Measurements from ENCODE around the gene LRBA. TPM values are rescaled to one million over a fixed set of nuclear protein-coding genes. Genes with fewer than 3 reads are reported as not detected.
"Not testable (repeated sequence)": the region's sequence is repeated elsewhere in the genome, so short reads cannot be mapped to it uniquely, and the experiment has no call there.

Gene LRBA
- total RNA-seq, 1 experiment from 2014 or later = 55.3 TPM

- Histone ChIP-seq H3K9me3 (ENCODE audit: control insufficient read depth, low read depth, low read length) (no peaks in the 10 kb centered on the region), H3K27ac (ENCODE audit: insufficient read length, low read depth, low read length) (no peak overlapping the region), H2BK15ac (ENCODE audit: low read depth, low read length) (no peak overlapping the region), H4K91ac (ENCODE audit: insufficient read length, low read depth, low read length) (no peak overlapping the region), H3K14ac (ENCODE audit: insufficient read depth, low read length) (no peak overlapping the region), H3K4me1 (ENCODE audit: insufficient read depth, low read length) (no peaks in the 10 kb centered on the region), H3T11ph (ENCODE audit: low read length) (no peak overlapping the region), H3K56ac (ENCODE audit: insufficient read length, low read depth, low read length) (no peak overlapping the region), H3K23ac (ENCODE audit: insufficient read length, low read depth, low read length) (no peak overlapping the region), H2BK5ac (ENCODE audit: insufficient read length, low read length) (no peak overlapping the region), H2BK12ac (ENCODE audit: insufficient read length, low read depth, low read length) (no peak overlapping the region), H4K8ac (replicated peaks; ENCODE audit: insufficient read length, low read depth, low read length) (no peak overlapping the region), H2BK20ac (ENCODE audit: low read depth, low read length, poor library complexity, severe bottlenecking) (no peak overlapping the region), H3K79me2 (ENCODE audit: insufficient read depth, low read length) (no peaks in the 10 kb centered on the region), H3K23me2 (ENCODE audit: insufficient read length, low read depth, low read length, poor library complexity, severe bottlenecking) (no peaks in the 10 kb centered on the region), H3K18ac (ENCODE audit: insufficient read length, low read depth, low read length) (no peak overlapping the region), H2AK5ac (ENCODE audit: insufficient read length, low read length) (no peak overlapping the region), H4K20me1 (ENCODE audit: control insufficient read depth, insufficient read depth, insufficient read length) (no peaks in the 10 kb centered on the region), H4K5ac (ENCODE audit: insufficient read length, low read depth, low read length) (no peak overlapping the region), H3K79me1 (ENCODE audit: insufficient read depth, low read depth, low read length, poor library complexity, severe bottlenecking) (no peaks in the 10 kb centered on the region), H3K27me3 (ENCODE audit: insufficient read depth, low read length) (no peaks in the 10 kb centered on the region), H2AFZ (ENCODE audit: low read length) (no peak overlapping the region), H2BK120ac (ENCODE audit: low read depth, low read length, poor library complexity, severe bottlenecking) (no peak overlapping the region), H3K4ac (ENCODE audit: low read depth, low read length) (no peak overlapping the region), H3K9ac (ENCODE audit: extremely low read depth, insufficient read length, low read length) (no peak overlapping the region), H3K4me2 (ENCODE audit: insufficient read depth, insufficient read length, low read length) (no peak overlapping the region)
- no peak for TF ChIP-seq CTCF (conservative IDR thresholded peaks at IDR 0.05)
- DNase-seq = no peak
- no peaks in the 10 kb centered on the region for H3K27me3 Mint-ChIP-seq (ENCODE audit: low read depth)
- WGBS (ENCODE audit: extremely low coverage, insufficient read length, low lambda C conversion rate) = no CpG with 5 or more reads among the region's 6 CpGs
- H3K4me1 Mint-ChIP-seq = no peaks in the 10 kb centered on the region
- peaks cover 4 to 9% of the 10 kb centered on the region in 2 experiments; a peak in 3 of 5 replicates for H3K9me3 Mint-ChIP-seq
- no peak overlapping the region for H3K27ac Mint-ChIP-seq
- H3K36me3 Mint-ChIP-seq (ENCODE audit: insufficient read depth in 1 of 3, low read depth in 3 of 3) = peaks cover 0 to 9% (median 3%) of the 10 kb centered on the region in 3 experiments; a peak in 3 of 7 replicates
- no peak overlapping the region for H3K4me3 Mint-ChIP-seq
Measured at GRCh38 chr4:150510176-150510865, 504.8 kb downstream of the LRBA start.

- H4K8ac ChIP-seq (replicated peaks; ENCODE audit: insufficient read length, low read depth, low read length); H2AK5ac ChIP-seq (ENCODE audit: insufficient read length, low read length); H3K56ac ChIP-seq (ENCODE audit: insufficient read length, low read depth, low read length); H3K4ac ChIP-seq (ENCODE audit: low read depth, low read length); H2BK20ac ChIP-seq (ENCODE audit: low read depth, low read length, poor library complexity, severe bottlenecking); H3K23me2 ChIP-seq (ENCODE audit: insufficient read length, low read depth, low read length, poor library complexity, severe bottlenecking); H2BK120ac ChIP-seq (ENCODE audit: low read depth, low read length, poor library complexity, severe bottlenecking); H3K27ac ChIP-seq (ENCODE audit: insufficient read length, low read depth, low read length); H3K9me3 ChIP-seq (ENCODE audit: control insufficient read depth, low read depth, low read length); H3K79me1 ChIP-seq (ENCODE audit: insufficient read depth, low read depth, low read length, poor library complexity, severe bottlenecking); H3K9ac ChIP-seq (ENCODE audit: extremely low read depth, insufficient read length, low read length); H4K5ac ChIP-seq (ENCODE audit: insufficient read length, low read depth, low read length); H3K23ac ChIP-seq (ENCODE audit: insufficient read length, low read depth, low read length); H3K27me3 ChIP-seq (ENCODE audit: insufficient read depth, low read length); H4K20me1 ChIP-seq (ENCODE audit: control insufficient read depth, insufficient read depth, insufficient read length); H4K91ac ChIP-seq (ENCODE audit: insufficient read length, low read depth, low read length); H3K79me2 ChIP-seq (ENCODE audit: insufficient read depth, low read length); H3K27me3 Mint-ChIP-seq (ENCODE audit: low read depth); H3K18ac ChIP-seq (ENCODE audit: insufficient read length, low read depth, low read length); H3K27ac Mint-ChIP-seq; H3T11ph ChIP-seq (ENCODE audit: low read length); H3K4me3 Mint-ChIP-seq; H2BK5ac ChIP-seq (ENCODE audit: insufficient read length, low read length); H3K4me2 ChIP-seq (ENCODE audit: insufficient read depth, insufficient read length, low read length); H3K4me1 ChIP-seq (ENCODE audit: insufficient read depth, low read length); H2BK12ac ChIP-seq (ENCODE audit: insufficient read length, low read depth, low read length); H3K4me1 Mint-ChIP-seq; H2AFZ ChIP-seq (ENCODE audit: low read length); H3K14ac ChIP-seq (ENCODE audit: insufficient read depth, low read length); DNase-seq; H2BK15ac ChIP-seq (ENCODE audit: low read depth, low read length): not testable (repeated sequence)
- H3K36me3 Mint-ChIP-seq (ENCODE audit: insufficient read depth in 1 of 3, low read depth in 3 of 3) = peaks cover 14 to 24% (median 22%) of the 10 kb centered on the region in 3 experiments; a peak in 6 of 7 replicates
- no CpG with 5 or more reads among the region's 3 CpGs for WGBS (ENCODE audit: extremely low coverage, insufficient read length, low lambda C conversion rate)
- H3K9me3 Mint-ChIP-seq = peaks cover 16 to 24% of the 10 kb centered on the region in 2 experiments
Measured at GRCh38 chr4:150507656-150508055, 507.4 kb downstream of the LRBA start.
